GM23248 (cell line): ENCODE measurements around the gene ERGIC2. TPM values are rescaled to one million over a fixed set of nuclear protein-coding genes. Genes with fewer than 3 reads are reported as not detected.
"Not testable (repeated sequence)": the region's sequence is repeated elsewhere in the genome, so short reads cannot be mapped to it uniquely, and the experiment has no call there.

Experiments used
- DNase-seq: peaks from one replicate; pipeline ENCODE4 v3.0.0-alpha.2; 2015
- H2AFZ ChIP-seq: fragments of 200-600 bp; sonication (generic); 2 replicates; pipeline ENCODE4 v1.6.1; 2016; ENCODE audit warnings: antibody characterized with exemption
- H3F3A ChIP-seq: fragments of 200-600 bp; sonication (generic); 2 replicates; pipeline ENCODE4 v1.6.1; 2016; ENCODE audit warnings: mild to moderate bottlenecking, antibody characterized with exemption, mixed run types; ENCODE audit not compliant: insufficient read depth
- H3K27ac ChIP-seq: fragments of 200-600 bp; sonication (generic); 2 replicates; pipeline ENCODE4 v1.5.1; 2016; ENCODE audit warnings: mild to moderate bottlenecking
- H3K27me3 ChIP-seq: fragments of 200-600 bp; sonication (generic); replicated peaks from 2 replicates; pipeline ENCODE4 v1.6.1; 2016; ENCODE audit warnings: mild to moderate bottlenecking; ENCODE audit not compliant: insufficient read depth
- H3K36me3 ChIP-seq: fragments of 200-600 bp; sonication (generic); 2 replicates; pipeline ENCODE4 v1.6.1; 2016; ENCODE audit warnings: low read depth, mild to moderate bottlenecking
- H3K4me1 ChIP-seq: fragments of 200-600 bp; sonication (generic); 2 replicates; pipeline ENCODE4 v1.6.1; 2016; ENCODE audit warnings: mild to moderate bottlenecking; ENCODE audit not compliant: insufficient read depth
- H3K4me2 ChIP-seq: fragments of 200-600 bp; sonication (generic); one replicate; pipeline ENCODE4 v1.6.1; 2016; ENCODE audit warnings: mild to moderate bottlenecking; ENCODE audit not compliant: unreplicated experiment
- H3K4me3 ChIP-seq: fragments of 200-600 bp; sonication (generic); 2 replicates; pipeline ENCODE4 v1.5.1; 2016; ENCODE audit warnings: mild to moderate bottlenecking
- H3K79me2 ChIP-seq: fragments of 200-600 bp; sonication (generic); 2 replicates; pipeline ENCODE4 v1.6.1; 2016; ENCODE audit warnings: mild to moderate bottlenecking; ENCODE audit not compliant: insufficient read depth
- H3K9ac ChIP-seq: fragments of 200-600 bp; sonication (generic); 2 replicates; pipeline ENCODE4 v1.6.1; 2016; ENCODE audit warnings: mild to moderate bottlenecking
- H3K9me2 ChIP-seq: fragments of 200-600 bp; sonication (generic); 2 replicates; pipeline ENCODE4 v1.6.1; 2016; ENCODE audit warnings: mixed run types, mild to moderate bottlenecking, moderate library complexity; ENCODE audit not compliant: insufficient read depth
- H3K9me3 ChIP-seq: fragments of 200-600 bp; sonication (generic); one replicate; pipeline ENCODE4 v1.6.1; 2017; ENCODE audit warnings: low read depth
- H4K20me1 ChIP-seq: fragments of 200-600 bp; sonication (generic); 2 replicates; pipeline ENCODE4 v1.6.0; 2016; ENCODE audit not compliant: insufficient read depth
- EZH2 ChIP-seq: fragments of 200-600 bp; sonication (generic); IDR thresholded peaks from 2 replicates; pipeline ENCODE4 v1.6.1; 2018; ENCODE audit warnings: antibody characterized with exemption, mild to moderate bottlenecking; ENCODE audit not compliant: insufficient read depth, poor library complexity, severe bottlenecking
- EZH2phosphoT487 ChIP-seq: fragments of 200-600 bp; sonication (generic); IDR thresholded peaks from 2 replicates; pipeline ENCODE4 v1.6.1; 2018; ENCODE audit warnings: antibody characterized with exemption, moderate library complexity, mild to moderate bottlenecking, low read depth; ENCODE audit not compliant: insufficient read depth
- WGBS, 2 experiments: methylation state at CpG; one replicate each; pipeline ENCODE4 v1.1.6; 2015 to 2017; ENCODE audit warnings: low lambda C conversion rate in 2 of 2, low coverage in 1 of 2; ENCODE audit errors: missing lambda C conversion rate in 2 of 2; 5-methylcytosine and 5-hydroxymethylcytosine counted together
- in situ Hi-C: fragments of 300-500 bp; cut with MboI; formaldehyde crosslinking; loops from 2 replicates; pipeline ENCODE4 v1.15.0; 2020
- polyA plus RNA-seq: library from polyadenylated mRNA; unstranded; fragments of >200 nt; fragmentation: Nextera tagmentation; extraction: Ambion mirVana; gene quantifications from 2 replicates; pipeline ENCODE4 v1.2.1, GENCODE V29; 2016
- total RNA-seq: library from RNA; depleted of rRNA; stranded (reverse); fragments of >200 nt; shearing (Covaris generic); gene quantifications from 2 replicates; pipeline ENCODE4 v1.2.3, GENCODE V29; 2014

The ERGIC2 gene
- total and polyA plus RNA-seq, 2 experiments from 2014 or later: 171 to 179 TPM

- Histone ChIP-seq H3K27me3 (no peaks in the 10 kb centered on the region), H3K4me3 (no peak overlapping the region), H3K79me2 (no peaks in the 10 kb centered on the region), H2AFZ (no peak overlapping the region), H3K9me2 (no peaks in the 10 kb centered on the region), H3K4me2 (no peak overlapping the region), H4K20me1 (no peaks in the 10 kb centered on the region), H3K9me3 (no peaks in the 10 kb centered on the region), H3F3A (no peaks in the 10 kb centered on the region), H3K27ac (no peak overlapping the region), H3K36me3 (no peaks in the 10 kb centered on the region), H3K4me1 (no peaks in the 10 kb centered on the region), H3K9ac (no peak overlapping the region)
- in situ Hi-C loops: loop anchor here (25.0 kb wide), 1 partner anchor 309 kb away; no protein-coding TSS in a partner anchor
- TF ChIP-seq EZH2phosphoT487 (no peak), EZH2 (no peak)
- 58 to 69% methylated on average over 3 of the region's 3 CpGs for WGBS, 2 experiments
- peak; percentile 41 for DNase-seq
Measured at GRCh38 chr12:29396774-29397173, 15.8 kb upstream of the ERGIC2 start.

GRCh38 chr12:29395356-29395755 lies 14.4 kb upstream of the ERGIC2 start:
- Histone ChIP-seq H3K27me3 (no peaks in the 10 kb centered on the region), H3K9me3 (no peaks in the 10 kb centered on the region), H3K4me3 (no peak overlapping the region), H3K4me1 (no peaks in the 10 kb centered on the region), H3K79me2 (no peaks in the 10 kb centered on the region), H4K20me1 (no peaks in the 10 kb centered on the region), H3K27ac (no peak overlapping the region), H3K36me3 (no peaks in the 10 kb centered on the region), H3F3A (no peaks in the 10 kb centered on the region), H3K9ac (no peak overlapping the region), H2AFZ (no peak overlapping the region), H3K4me2 (no peak overlapping the region), H3K9me2 (no peaks in the 10 kb centered on the region)
- no peak for TF ChIP-seq EZH2phosphoT487
- TF ChIP-seq EZH2: no peak
- DNase-seq: no peak
- in situ Hi-C loops: loop anchor here (25.0 kb wide), 1 partner anchor 308 kb away; no protein-coding TSS in a partner anchor
- WGBS, 2 experiments: 38 to 57% methylated on average over 1 of the region's 1 CpG

- H2AFZ ChIP-seq, H3K9ac ChIP-seq, H3K79me2 ChIP-seq, H4K20me1 ChIP-seq, DNase-seq, H3K27me3 ChIP-seq, H3K9me3 ChIP-seq, H3K36me3 ChIP-seq, H3K9me2 ChIP-seq, H3K4me3 ChIP-seq, H3K4me1 ChIP-seq, H3K4me2 ChIP-seq, H3F3A ChIP-seq, H3K27ac ChIP-seq: not testable (repeated sequence)
- in situ Hi-C loops: loop anchor here (25.0 kb wide), 1 partner anchor 303 kb away; no protein-coding TSS in a partner anchor
- 70 to 75% methylated on average over 3 of the region's 3 CpGs for WGBS, 2 experiments
Measured at GRCh38 chr12:29390419-29390818, 9.4 kb upstream of the ERGIC2 start.

GRCh38 chr12:29389295-29389919 lies 8.4 kb upstream of the ERGIC2 start:
- Histone ChIP-seq H3K9me3 (no peaks in the 10 kb centered on the region), H4K20me1 (no peaks in the 10 kb centered on the region), H3K9me2 (no peaks in the 10 kb centered on the region), H3K4me1 (no peaks in the 10 kb centered on the region), H3F3A (no peaks in the 10 kb centered on the region), H3K27ac (no peak overlapping the region), H2AFZ (no peak overlapping the region), H3K4me2 (no peak overlapping the region), H3K4me3 (no peak overlapping the region), H3K36me3 (no peaks in the 10 kb centered on the region), H3K9ac (no peak overlapping the region), H3K79me2 (no peaks in the 10 kb centered on the region), H3K27me3 (no peaks in the 10 kb centered on the region)
- 81 to 84% methylated on average over 36 to 65 of the region's 65 CpGs for WGBS, 2 experiments
- no peak for DNase-seq
- in situ Hi-C loops: loop anchor here (25.0 kb wide), 1 partner anchor 302 kb away; no protein-coding TSS in a partner anchor
- TF ChIP-seq EZH2 (no peak), EZH2phosphoT487 (no peak)

- not testable (repeated sequence) for H3K4me3 ChIP-seq, H4K20me1 ChIP-seq, H3K4me1 ChIP-seq, DNase-seq, H3K27ac ChIP-seq, H3K9ac ChIP-seq, H3F3A ChIP-seq, H3K79me2 ChIP-seq, H2AFZ ChIP-seq, H3K36me3 ChIP-seq, H3K9me2 ChIP-seq, H3K9me3 ChIP-seq, H3K27me3 ChIP-seq, H3K4me2 ChIP-seq
- in situ Hi-C loops: loop anchor here (25.0 kb wide), 1 partner anchor 299 kb away; no protein-coding TSS in a partner anchor
- whole genome bisulfite sequencing, 2 experiments: 82 to 89% methylated on average over 12 to 36 of the region's 36 CpGs
Measured at GRCh38 chr12:29386084-29386680, 5.2 kb upstream of the ERGIC2 start.

- in situ Hi-C loops: loop anchor here (25.0 kb wide), 1 partner anchor 298 kb away; no protein-coding TSS in a partner anchor
- WGBS, 2 experiments: 84 to 89% methylated on average over 17 of the region's 17 CpGs
Measured at GRCh38 chr12:29385194-29385593, 4.2 kb upstream of the ERGIC2 start.

More at GRCh38 chr12:29385194-29385593, 4.2 kb upstream of the ERGIC2 start:
- not testable (repeated sequence) for DNase-seq, H3K36me3 ChIP-seq, H3K79me2 ChIP-seq, H3K9ac ChIP-seq, H2AFZ ChIP-seq, H4K20me1 ChIP-seq, H3K4me3 ChIP-seq, H3K27ac ChIP-seq, H3F3A ChIP-seq, H3K9me3 ChIP-seq, H3K4me2 ChIP-seq, H3K4me1 ChIP-seq, H3K27me3 ChIP-seq, H3K9me2 ChIP-seq
